ENCODE results near the gene ARMC2.
A peak's percentile ranks its signal among the peaks of the same experiment; 100 is the strongest.
"Not testable (repeated sequence)": the region's sequence is repeated elsewhere in the genome, so short reads cannot be mapped to it uniquely, and the experiment has no call there.

The ARMC2 gene

DNA sequence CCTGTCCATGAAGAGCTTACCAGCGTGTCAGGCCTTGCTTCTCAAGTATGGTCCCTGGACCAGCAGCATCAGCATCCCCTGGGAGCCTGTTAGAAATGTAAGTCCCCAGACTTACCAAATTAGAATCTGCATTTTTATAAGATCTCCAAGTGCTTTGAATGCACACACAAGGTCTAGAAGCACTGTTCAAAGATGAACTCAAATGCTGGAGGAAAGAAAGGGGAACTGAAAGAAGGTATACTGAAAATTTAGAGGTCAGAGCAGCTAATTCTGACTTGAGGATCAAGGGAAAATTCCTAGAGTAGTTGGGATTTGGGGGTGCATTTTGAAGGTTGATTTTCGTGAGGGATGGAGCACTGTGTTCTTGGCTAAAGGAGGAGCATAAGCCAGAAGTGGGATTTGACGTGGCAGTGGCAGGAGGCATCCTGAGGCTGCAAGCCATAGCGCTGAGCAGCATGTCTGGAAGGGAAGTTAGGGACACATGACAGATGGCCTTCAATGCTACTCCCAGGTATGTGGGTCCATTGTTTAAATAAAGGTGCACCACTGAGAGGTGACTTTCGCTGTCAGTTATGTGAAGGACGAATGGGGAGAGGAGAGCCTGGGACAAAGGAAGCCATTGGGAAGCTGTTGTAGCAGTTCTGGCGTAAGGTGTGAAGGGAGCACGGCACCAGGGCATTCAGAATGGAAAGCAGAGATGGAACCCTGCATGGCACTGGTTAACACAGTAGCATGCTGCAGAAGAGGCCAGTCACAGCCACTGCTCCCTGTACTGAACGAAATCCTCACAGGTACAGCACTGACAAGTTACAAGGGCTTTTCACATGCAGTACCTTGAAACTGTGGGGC is 36.2 kb downstream of the ARMC2 start:
- TF ChIP-seq, protein P1, sequence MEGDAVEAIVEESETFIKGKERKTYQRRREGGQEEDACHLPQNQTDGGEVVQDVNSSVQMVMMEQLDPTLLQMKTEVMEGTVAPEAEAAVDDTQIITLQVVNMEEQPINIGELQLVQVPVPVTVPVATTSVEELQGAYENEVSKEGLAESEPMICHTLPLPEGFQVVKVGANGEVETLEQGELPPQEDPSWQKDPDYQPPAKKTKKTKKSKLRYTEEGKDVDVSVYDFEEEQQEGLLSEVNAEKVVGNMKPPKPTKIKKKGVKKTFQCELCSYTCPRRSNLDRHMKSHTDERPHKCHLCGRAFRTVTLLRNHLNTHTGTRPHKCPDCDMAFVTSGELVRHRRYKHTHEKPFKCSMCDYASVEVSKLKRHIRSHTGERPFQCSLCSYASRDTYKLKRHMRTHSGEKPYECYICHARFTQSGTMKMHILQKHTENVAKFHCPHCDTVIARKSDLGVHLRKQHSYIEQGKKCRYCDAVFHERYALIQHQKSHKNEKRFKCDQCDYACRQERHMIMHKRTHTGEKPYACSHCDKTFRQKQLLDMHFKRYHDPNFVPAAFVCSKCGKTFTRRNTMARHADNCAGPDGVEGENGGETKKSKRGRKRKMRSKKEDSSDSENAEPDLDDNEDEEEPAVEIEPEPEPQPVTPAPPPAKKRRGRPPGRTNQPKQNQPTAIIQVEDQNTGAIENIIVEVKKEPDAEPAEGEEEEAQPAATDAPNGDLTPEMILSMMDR (IDR thresholded peaks at IDR 0.05) = no peak
- Mint-ChIP-seq H3K9me3 (no peaks in the 10 kb centered on the region), H3K36me3 (ENCODE audit: low read depth) (peaks cover 27% of the 10 kb centered on the region), H3K4me1 (no peaks in the 10 kb centered on the region), H3K27me3 (ENCODE audit: low read depth, poor library complexity) (peaks cover 5% of the 10 kb centered on the region), H3K27ac (peak overlapping the region; percentile 62), H3K4me3 (no peak overlapping the region)
- DNase-seq = no peak

DNA sequence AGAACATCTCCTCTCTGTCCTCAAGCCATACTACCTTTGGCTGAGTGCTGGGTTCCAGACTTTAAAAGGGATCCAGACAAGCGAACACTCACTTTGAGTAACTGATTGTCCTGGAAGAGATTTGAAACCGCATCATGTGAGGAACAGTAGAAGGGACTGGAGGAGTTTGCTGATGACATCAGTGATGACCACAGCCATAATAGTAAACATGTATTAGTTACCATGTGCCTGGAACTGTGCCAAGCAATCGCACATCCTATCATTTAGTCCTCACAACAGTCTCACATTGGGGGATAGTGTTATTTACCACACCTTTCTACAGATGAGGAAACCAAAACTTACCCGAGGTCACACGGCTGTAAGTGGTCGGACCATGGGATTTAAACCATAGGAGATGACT is 39.8 kb downstream of the ARMC2 start:
- no peak for DNase-seq
- no peaks in the 10 kb centered on the region for H3K9me3 Mint-ChIP-seq
- no peak overlapping the region for H3K27ac Mint-ChIP-seq
- no peaks in the 10 kb centered on the region for H3K27me3 Mint-ChIP-seq (ENCODE audit: low read depth, poor library complexity)
- H3K4me3 Mint-ChIP-seq = no peak overlapping the region
- TF ChIP-seq, protein P1 (IDR thresholded peaks at IDR 0.05) = no peak
- peaks cover under 1% of the 10 kb centered on the region for H3K4me1 Mint-ChIP-seq
- H3K36me3 Mint-ChIP-seq (ENCODE audit: low read depth) = peaks cover 2% of the 10 kb centered on the region

DNA sequence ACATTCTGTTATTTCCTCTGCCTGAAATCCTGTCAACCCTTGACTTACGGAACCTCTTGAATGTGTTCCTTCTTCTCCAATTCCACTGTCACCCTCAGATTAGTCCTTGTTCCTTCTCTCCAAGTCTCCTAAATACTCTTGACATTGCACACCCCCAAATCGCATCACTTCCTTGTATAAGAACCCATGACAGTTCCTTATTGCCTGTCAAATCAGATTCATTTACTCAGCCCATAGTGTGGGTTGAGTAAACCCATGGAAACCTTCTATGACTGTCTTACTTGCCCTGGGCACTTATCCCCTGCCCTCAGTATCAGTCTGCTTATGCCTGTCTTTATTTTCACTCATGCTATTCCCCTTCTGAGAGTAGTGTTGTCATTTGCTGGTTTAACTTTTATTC is 40.5 kb downstream of the ARMC2 start:
- Mint-ChIP-seq H3K36me3 (ENCODE audit: low read depth) (no peaks in the 10 kb centered on the region), H3K4me3 (no peak overlapping the region), H3K9me3 (no peaks in the 10 kb centered on the region), H3K27me3 (ENCODE audit: low read depth, poor library complexity) (no peaks in the 10 kb centered on the region), H3K27ac (no peak overlapping the region), H3K4me1 (peaks cover 5% of the 10 kb centered on the region)
- DNase-seq = no peak
- TF ChIP-seq, protein P1 (IDR thresholded peaks at IDR 0.05) = no peak

DNA sequence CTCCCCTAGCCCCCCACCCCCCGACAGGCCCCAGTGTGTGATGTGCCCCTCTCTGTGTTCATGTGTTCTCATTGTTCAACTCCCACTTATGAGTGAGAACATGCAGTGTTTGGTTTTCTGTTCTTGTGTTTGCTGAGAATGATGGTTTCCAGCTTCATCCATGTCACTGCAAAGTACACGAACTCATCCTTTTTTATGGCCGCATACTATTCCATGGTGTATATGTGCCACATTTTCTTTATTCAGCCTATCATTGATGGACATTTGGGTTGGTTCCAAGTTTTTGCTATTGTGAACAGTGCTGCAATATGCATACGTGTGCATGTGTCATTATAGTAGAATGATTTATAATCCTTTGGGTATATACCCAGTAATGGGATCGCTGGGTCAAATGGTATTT is 42.7 kb downstream of the ARMC2 start:
- not testable (repeated sequence) for H3K9me3 Mint-ChIP-seq; H3K36me3 Mint-ChIP-seq (ENCODE audit: low read depth); H3K27me3 Mint-ChIP-seq (ENCODE audit: low read depth, poor library complexity)

DNA sequence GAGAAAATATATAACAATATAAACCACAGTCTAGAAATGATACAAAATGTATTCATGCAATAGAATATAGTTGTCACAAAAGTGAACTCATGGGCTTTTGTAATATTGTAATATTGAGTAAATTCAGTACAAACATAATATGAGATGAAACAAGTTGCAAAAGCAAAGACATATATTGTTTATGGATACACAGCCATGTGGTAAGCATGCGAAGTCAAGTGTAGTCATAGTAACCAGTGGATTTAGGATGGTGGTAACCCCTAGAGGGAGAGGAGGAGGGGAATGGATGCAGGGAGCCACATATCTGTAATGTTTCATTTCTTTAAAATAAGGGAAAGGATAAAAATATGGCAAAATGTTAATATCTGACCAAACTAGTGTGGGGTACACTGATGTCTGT is 47.3 kb downstream of the ARMC2 start:
- no peak overlapping the region for H3K27ac Mint-ChIP-seq
- no peak for DNase-seq
- TF ChIP-seq, protein P1 (IDR thresholded peaks at IDR 0.05) = no peak
- no peaks in the 10 kb centered on the region for H3K36me3 Mint-ChIP-seq (ENCODE audit: low read depth)
- peaks cover 5% of the 10 kb centered on the region for H3K4me1 Mint-ChIP-seq
- no peaks in the 10 kb centered on the region for H3K27me3 Mint-ChIP-seq (ENCODE audit: low read depth, poor library complexity)
- no peak overlapping the region for H3K4me3 Mint-ChIP-seq
- no peaks in the 10 kb centered on the region for H3K9me3 Mint-ChIP-seq

More for the DNA sequence above, 42.7 kb downstream of the ARMC2 start:
- H3K4me1 Mint-ChIP-seq, H3K27ac Mint-ChIP-seq, H3K4me3 Mint-ChIP-seq, DNase-seq: not testable (repeated sequence)

DNA sequence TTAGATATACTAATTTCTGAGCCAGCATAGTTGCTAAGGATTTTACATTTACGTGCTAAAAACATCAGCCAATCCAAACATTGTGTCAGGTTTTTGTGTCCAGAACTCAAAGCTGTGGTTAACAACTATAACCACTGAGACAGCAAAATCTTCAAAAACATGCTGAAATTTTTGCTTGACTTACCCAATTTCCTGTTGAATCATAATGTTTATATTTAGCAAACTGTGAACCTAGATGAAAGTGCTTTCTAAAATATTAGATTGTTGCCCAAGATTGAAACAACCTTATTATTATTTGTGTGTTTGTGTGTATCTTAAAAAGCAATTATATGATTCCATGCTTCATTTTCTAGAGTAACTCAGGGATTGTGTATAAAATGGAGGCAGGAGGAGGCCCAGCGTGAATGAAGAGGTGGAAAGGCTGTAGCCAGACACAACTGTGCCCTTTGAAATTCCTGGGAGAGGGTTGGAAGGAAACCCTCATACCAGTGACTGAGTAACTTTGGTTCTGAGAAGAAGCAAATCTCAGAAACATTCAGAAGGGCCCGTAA is 48.0 kb downstream of the ARMC2 start:
- H3K4me3 Mint-ChIP-seq = no peak overlapping the region
- no peak for DNase-seq
- no peaks in the 10 kb centered on the region for H3K9me3 Mint-ChIP-seq
- H3K36me3 Mint-ChIP-seq (ENCODE audit: low read depth) = no peaks in the 10 kb centered on the region
- TF ChIP-seq, protein P1 (IDR thresholded peaks at IDR 0.05) = no peak
- H3K4me1 Mint-ChIP-seq = peaks cover 5% of the 10 kb centered on the region
- H3K27ac Mint-ChIP-seq = no peak overlapping the region
- H3K27me3 Mint-ChIP-seq (ENCODE audit: low read depth, poor library complexity) = no peaks in the 10 kb centered on the region

Measured in nephron progenitor cell (in vitro differentiated cells).